Measurements from ENCODE around the gene ZNF768. TPM values are rescaled to one million over a fixed set of nuclear protein-coding genes. Genes with fewer than 3 reads are reported as not detected.

ZNF768 gene
- total and polyA plus RNA-seq, 2 of the 13 experiments (the other 11 are each of a cell fraction or from before 2014, with no cell fraction given), result 26.7 to 34.4 TPM

DNA sequence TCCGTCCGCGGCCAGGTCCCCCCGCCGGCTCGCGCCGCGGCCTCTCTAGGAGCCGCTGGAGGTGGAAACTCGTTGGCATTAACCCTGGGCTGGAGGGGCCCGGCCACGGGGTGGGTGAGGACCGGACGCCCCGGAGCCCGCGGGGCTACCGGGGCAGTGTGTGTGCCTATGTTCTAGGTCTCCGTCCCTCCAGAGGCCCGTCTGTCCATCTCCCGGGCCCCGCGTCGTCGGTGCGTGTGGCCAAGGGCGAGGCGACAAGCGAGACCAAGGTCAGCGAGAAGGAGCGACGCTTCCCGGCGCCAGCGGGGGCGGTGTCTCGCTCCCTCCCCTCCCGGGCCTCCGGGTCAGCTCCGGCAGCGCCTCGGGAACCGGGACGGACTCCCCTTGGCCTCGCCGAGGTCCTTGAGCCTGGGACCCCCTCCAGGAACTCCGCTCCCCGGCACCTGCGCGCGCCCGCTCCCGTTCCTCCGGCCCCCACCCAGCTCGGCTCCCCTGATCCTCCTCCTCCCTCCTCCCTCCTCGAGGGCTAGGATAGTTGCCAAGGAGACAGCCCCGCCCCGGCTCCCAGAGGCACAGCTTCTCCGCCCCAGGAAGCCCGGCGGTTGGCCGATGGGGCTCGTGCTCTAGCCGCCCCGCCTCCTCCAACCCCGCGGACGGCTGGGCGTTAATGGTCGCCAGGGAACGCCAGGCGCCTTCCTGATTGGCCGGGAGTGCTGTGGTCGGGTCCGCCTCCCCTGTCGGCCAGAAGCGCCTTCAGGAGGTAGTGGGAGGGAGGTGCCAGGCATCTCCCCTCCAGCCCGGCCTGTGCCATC, 663 bp upstream of the ZNF768 start (continued):
- TF ChIP-seq, protein P1, sequence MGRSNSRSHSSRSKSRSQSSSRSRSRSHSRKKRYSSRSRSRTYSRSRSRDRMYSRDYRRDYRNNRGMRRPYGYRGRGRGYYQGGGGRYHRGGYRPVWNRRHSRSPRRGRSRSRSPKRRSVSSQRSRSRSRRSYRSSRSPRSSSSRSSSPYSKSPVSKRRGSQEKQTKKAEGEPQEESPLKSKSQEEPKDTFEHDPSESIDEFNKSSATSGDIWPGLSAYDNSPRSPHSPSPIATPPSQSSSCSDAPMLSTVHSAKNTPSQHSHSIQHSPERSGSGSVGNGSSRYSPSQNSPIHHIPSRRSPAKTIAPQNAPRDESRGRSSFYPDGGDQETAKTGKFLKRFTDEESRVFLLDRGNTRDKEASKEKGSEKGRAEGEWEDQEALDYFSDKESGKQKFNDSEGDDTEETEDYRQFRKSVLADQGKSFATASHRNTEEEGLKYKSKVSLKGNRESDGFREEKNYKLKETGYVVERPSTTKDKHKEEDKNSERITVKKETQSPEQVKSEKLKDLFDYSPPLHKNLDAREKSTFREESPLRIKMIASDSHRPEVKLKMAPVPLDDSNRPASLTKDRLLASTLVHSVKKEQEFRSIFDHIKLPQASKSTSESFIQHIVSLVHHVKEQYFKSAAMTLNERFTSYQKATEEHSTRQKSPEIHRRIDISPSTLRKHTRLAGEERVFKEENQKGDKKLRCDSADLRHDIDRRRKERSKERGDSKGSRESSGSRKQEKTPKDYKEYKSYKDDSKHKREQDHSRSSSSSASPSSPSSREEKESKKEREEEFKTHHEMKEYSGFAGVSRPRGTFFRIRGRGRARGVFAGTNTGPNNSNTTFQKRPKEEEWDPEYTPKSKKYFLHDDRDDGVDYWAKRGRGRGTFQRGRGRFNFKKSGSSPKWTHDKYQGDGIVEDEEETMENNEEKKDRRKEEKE (IDR thresholded peaks at IDR 0.05), result no peak
- TF ChIP-seq, protein P2, sequence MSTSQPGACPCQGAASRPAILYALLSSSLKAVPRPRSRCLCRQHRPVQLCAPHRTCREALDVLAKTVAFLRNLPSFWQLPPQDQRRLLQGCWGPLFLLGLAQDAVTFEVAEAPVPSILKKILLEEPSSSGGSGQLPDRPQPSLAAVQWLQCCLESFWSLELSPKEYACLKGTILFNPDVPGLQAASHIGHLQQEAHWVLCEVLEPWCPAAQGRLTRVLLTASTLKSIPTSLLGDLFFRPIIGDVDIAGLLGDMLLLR (CRISPR knock-in tag; IDR thresholded peaks at IDR 0.05), result peak; percentile 80; the same call in 1 of the 2 replicates
- TF ChIP-seq HES4 (CRISPR knock-in tag; IDR thresholded peaks at IDR 0.05; ENCODE audit: borderline replicate concordance), result peak; percentile 78; the same call in 1 of the 2 replicates
- TF ChIP-seq NR2F1 (CRISPR knock-in tag; IDR thresholded peaks at IDR 0.05), result peak in 1 of 2 experiments; percentile 60; a peak in 1 of 4 replicates
- TF ChIP-seq NKX3-1 (CRISPR knock-in tag; IDR thresholded peaks at IDR 0.05), result peak; percentile 46; the same call in 1 of the 2 replicates
- no peak for TF ChIP-seq MBNL3 (CRISPR knock-in tag; conservative IDR thresholded peaks at IDR 0.05)
- TF ChIP-seq, protein P3, sequence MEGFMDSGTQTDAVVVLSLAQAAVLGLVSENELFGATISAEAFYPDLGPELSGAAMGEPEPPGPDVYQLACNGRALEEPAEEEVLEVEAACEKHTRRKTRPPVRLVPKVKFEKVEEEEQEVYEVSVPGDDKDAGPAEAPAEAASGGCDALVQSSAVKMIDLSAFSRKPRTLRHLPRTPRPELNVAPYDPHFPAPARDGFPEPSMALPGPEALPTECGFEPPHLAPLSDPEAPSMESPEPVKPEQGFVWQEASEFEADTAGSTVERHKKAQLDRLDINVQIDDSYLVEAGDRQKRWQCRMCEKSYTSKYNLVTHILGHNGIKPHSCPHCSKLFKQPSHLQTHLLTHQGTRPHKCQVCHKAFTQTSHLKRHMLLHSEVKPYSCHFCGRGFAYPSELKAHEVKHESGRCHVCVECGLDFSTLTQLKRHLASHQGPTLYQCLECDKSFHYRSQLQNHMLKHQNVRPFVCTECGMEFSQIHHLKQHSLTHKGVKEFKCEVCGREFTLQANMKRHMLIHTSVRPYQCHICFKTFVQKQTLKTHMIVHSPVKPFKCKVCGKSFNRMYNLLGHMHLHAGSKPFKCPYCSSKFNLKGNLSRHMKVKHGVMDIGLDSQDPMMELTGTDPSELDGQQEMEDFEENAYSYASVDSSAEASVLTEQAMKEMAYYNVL (CRISPR knock-in tag; IDR thresholded peaks at IDR 0.05; ENCODE audit: borderline replicate concordance), result no peak; the same call in 1 of the 2 replicates
- peak; percentile 14; the same call in 1 of the 2 replicates for TF ChIP-seq CCDC6 (CRISPR knock-in tag; IDR thresholded peaks at IDR 0.05)
- peak; percentile 97 for TF ChIP-seq ZBTB1 (CRISPR knock-in tag; IDR thresholded peaks at IDR 0.05; ENCODE audit: borderline replicate concordance)
- TF ChIP-seq HNF4G (IDR thresholded peaks at IDR 0.05; ENCODE audit: borderline replicate concordance, low read depth, low read length), result no peak
- peak; percentile 5; the same call in 1 of the 2 replicates for TF ChIP-seq HNF4G (CRISPR knock-in tag; IDR thresholded peaks at IDR 0.05; ENCODE audit: borderline replicate concordance, low read depth)
- no peak for TF ChIP-seq ZNF329 (CRISPR knock-in tag; IDR thresholded peaks at IDR 0.05; ENCODE audit: low read depth)
- peak; percentile 66; the same call in 1 of the 2 replicates for TF ChIP-seq GZF1 (CRISPR knock-in tag; IDR thresholded peaks at IDR 0.05)
- peak; percentile 64; the same call in 1 of the 2 replicates for TF ChIP-seq NCOR1 (IDR thresholded peaks at IDR 0.05; ENCODE audit: borderline replicate concordance, low read length)
- peak; percentile 72 for TF ChIP-seq HDAC1 (CRISPR knock-in tag; IDR thresholded peaks at IDR 0.05)
- peak; percentile 53 for TF ChIP-seq TBL1XR1 (IDR thresholded peaks at IDR 0.05; ENCODE audit: borderline replicate concordance, low read length, partially characterized antibody)
- TF ChIP-seq TRIM24 (CRISPR knock-in tag; IDR thresholded peaks at IDR 0.05), result no peak
- TF ChIP-seq WIZ (CRISPR knock-in tag; IDR thresholded peaks at IDR 0.05), result 0 out of 2 replicates have a peak, but pooled peaks have one; percentile 46
- TF ChIP-seq GTF2F1 (IDR thresholded peaks at IDR 0.05; ENCODE audit: low read length), result no peak
- peak; percentile 50; the same call in 1 of the 2 replicates for TF ChIP-seq ZBTB7B (CRISPR knock-in tag; IDR thresholded peaks at IDR 0.05)
- peak; percentile 68 for TF ChIP-seq SRY (CRISPR knock-in tag; IDR thresholded peaks at IDR 0.05)
- peak; percentile 80; the same call in 1 of the 2 replicates for TF ChIP-seq ZNF317 (CRISPR knock-in tag; IDR thresholded peaks at IDR 0.05)
- TF ChIP-seq ZNF670 (CRISPR knock-in tag; IDR thresholded peaks at IDR 0.05; ENCODE audit: borderline replicate concordance), result no peak
- peak; percentile 64 for TF ChIP-seq TSC22D2 (CRISPR knock-in tag; IDR thresholded peaks at IDR 0.05; ENCODE audit: borderline replicate concordance)

All from HepG2 (cell line).